Measurements from ENCODE around the gene PRKAG2.

PRKAG2 gene

GRCh38 chr7:151787348-151787747 lies 89.6 kb downstream of the PRKAG2 start:
- CTCF ChIA-PET = no interaction called here
- POLR2A ChIA-PET = no interaction called here

DNA sequence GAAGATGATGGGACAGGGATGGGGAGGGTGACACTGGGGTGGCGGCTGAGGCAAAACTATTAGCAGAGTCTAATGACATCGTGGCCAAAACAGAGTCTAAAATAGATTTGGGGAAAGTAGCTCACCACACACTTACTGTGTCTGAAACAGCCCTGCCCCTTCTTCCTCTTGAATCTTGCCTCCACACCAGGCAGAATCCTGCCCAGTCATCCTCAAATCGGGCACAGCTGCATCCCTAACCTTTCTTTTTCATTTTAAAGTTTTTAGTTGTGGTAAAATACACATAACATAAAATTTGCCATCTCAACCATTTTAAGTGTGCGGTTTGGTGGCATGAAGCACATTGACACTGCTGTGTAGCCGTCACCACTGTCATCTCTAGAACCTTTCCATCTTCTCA lies 90.0 kb downstream of the PRKAG2 start:
- TF ChIP-seq, protein P1, sequence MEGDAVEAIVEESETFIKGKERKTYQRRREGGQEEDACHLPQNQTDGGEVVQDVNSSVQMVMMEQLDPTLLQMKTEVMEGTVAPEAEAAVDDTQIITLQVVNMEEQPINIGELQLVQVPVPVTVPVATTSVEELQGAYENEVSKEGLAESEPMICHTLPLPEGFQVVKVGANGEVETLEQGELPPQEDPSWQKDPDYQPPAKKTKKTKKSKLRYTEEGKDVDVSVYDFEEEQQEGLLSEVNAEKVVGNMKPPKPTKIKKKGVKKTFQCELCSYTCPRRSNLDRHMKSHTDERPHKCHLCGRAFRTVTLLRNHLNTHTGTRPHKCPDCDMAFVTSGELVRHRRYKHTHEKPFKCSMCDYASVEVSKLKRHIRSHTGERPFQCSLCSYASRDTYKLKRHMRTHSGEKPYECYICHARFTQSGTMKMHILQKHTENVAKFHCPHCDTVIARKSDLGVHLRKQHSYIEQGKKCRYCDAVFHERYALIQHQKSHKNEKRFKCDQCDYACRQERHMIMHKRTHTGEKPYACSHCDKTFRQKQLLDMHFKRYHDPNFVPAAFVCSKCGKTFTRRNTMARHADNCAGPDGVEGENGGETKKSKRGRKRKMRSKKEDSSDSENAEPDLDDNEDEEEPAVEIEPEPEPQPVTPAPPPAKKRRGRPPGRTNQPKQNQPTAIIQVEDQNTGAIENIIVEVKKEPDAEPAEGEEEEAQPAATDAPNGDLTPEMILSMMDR (IDR thresholded peaks at IDR 0.05; ENCODE audit: control extremely low read depth, extremely low read depth, low read depth, missing control alignments) = no peak
- DNase-seq (ENCODE audit: extremely low spot score) = no peak
- ChIA-PET POLR2A (no interaction called here), CTCF (interaction anchor here (3.8 to 6.4 kb wide), 2 partner anchors 8 to 11 kb away, joined by 11 to 74 read pairs; no protein-coding TSS in a partner anchor)

More at GRCh38 chr7:151787348-151787747, 89.6 kb downstream of the PRKAG2 start:
- DNase-seq (ENCODE audit: extremely low spot score) = no peak
- TF ChIP-seq, protein P1 (IDR thresholded peaks at IDR 0.05; ENCODE audit: control extremely low read depth, extremely low read depth, low read depth, missing control alignments) = no peak

DNA sequence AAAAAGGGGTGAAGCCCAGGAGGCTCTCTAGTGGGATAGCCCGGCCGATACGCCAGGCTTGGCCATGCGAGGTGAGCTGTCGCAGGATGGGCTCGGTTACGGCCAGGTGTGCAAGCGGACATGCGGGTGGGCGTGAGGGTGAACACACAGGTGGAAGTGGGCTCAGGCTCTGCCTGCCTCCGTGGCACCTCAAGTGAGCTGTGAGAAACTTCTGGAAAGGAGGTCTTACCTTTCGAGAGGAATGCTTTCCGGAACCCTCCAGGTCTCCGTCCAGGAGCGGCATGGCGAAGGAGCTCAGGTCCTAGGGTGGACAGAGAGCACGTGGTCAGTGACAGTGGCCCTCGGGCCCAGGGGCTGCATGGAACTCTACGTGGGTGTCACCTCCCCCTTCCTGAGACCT lies 90.7 kb downstream of the PRKAG2 start:
- TF ChIP-seq, protein P1 (IDR thresholded peaks at IDR 0.05; ENCODE audit: control extremely low read depth, extremely low read depth, low read depth, missing control alignments) = no peak
- DNase-seq (ENCODE audit: extremely low spot score) = no peak
- POLR2A ChIA-PET = no interaction called here
- CTCF ChIA-PET = interaction anchor here (1.0 to 6.4 kb wide), 4 partner anchors 9 to 25 kb away, joined by 3 to 74 read pairs (median 7); no protein-coding TSS in a partner anchor

DNA sequence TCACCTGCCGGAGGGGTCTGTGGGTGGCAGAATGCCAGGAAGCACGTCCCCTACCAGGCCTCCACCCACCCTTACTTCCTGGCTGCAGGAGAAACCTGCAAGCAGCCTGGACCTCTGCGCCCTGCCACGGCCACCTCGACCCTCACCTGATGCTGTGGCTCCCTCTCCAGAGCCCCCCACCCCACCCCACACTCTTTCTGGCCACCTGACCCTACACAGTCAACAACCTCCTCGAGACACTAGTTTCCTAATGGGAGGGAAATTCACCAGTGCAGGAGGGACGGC lies 91.3 kb downstream of the PRKAG2 start:
- TF ChIP-seq, protein P1 (IDR thresholded peaks at IDR 0.05; ENCODE audit: control extremely low read depth, extremely low read depth, low read depth, missing control alignments) = no peak
- ChIA-PET POLR2A (no interaction called here), CTCF (interaction anchor here (1.0 to 6.4 kb wide), 5 partner anchors 9 to 26 kb away, joined by 3 to 74 read pairs (median 11); no protein-coding TSS in a partner anchor)
- DNase-seq (ENCODE audit: extremely low spot score) = no peak

GRCh38 chr7:151784853-151785680 lies 91.8 kb downstream of the PRKAG2 start:
- no peak for DNase-seq (ENCODE audit: extremely low spot score)
- TF ChIP-seq, protein P1 (IDR thresholded peaks at IDR 0.05; ENCODE audit: control extremely low read depth, extremely low read depth, low read depth, missing control alignments) = no peak
- CTCF ChIA-PET = interaction anchor here (1.0 to 6.4 kb wide), 6 partner anchors 10 to 147 kb away, joined by 3 to 74 read pairs (median 12); no protein-coding TSS in a partner anchor
- POLR2A ChIA-PET = no interaction called here

- DNase-seq (ENCODE audit: extremely low spot score) = no peak
- POLR2A ChIA-PET = no interaction called here
- TF ChIP-seq, protein P1 (IDR thresholded peaks at IDR 0.05; ENCODE audit: control extremely low read depth, extremely low read depth, low read depth, missing control alignments) = no peak
- CTCF ChIA-PET = interaction anchor here (0.8 to 6.4 kb wide), 11 partner anchors 9 to 923 kb away, joined by 3 to 74 read pairs (median 9); no protein-coding TSS in a partner anchor
Measured at GRCh38 chr7:151783958-151784575, 92.8 kb downstream of the PRKAG2 start.
